ENCODE results near the gene CACNA2D2. TPM values are rescaled to one million over a fixed set of nuclear protein-coding genes. Genes with fewer than 3 reads are reported as not detected.
A peak's percentile ranks its signal among the peaks of the same experiment; 100 is the strongest.

The CACNA2D2 gene
- total RNA-seq, 1 experiment from 2014 or later = 27.7 TPM

GRCh38 chr3:50375258-50375931, 128.0 kb downstream of the CACNA2D2 start:
- Histone ChIP-seq H2BK12ac (ENCODE audit: insufficient read length, low read depth, low read length) (no peak overlapping the region), H2AFZ (ENCODE audit: low read length) (no peak overlapping the region), H2AK5ac (ENCODE audit: insufficient read length, low read length) (no peak overlapping the region), H4K5ac (ENCODE audit: insufficient read length, low read depth, low read length) (no peak overlapping the region), H3K9me3 (ENCODE audit: control insufficient read depth, low read depth, low read length) (no peaks in the 10 kb centered on the region), H3K27me3 (ENCODE audit: insufficient read depth, low read length) (no peaks in the 10 kb centered on the region), H3K23ac (ENCODE audit: insufficient read length, low read depth, low read length) (no peak overlapping the region), H4K20me1 (ENCODE audit: control insufficient read depth, insufficient read depth, insufficient read length) (peaks cover 2% of the 10 kb centered on the region), H3K27ac (ENCODE audit: insufficient read length, low read depth, low read length) (no peak overlapping the region), H3K4ac (ENCODE audit: low read depth, low read length) (no peak overlapping the region), H3K14ac (ENCODE audit: insufficient read depth, low read length) (no peak overlapping the region), H2BK20ac (ENCODE audit: low read depth, low read length, poor library complexity, severe bottlenecking) (no peak overlapping the region), H4K91ac (ENCODE audit: insufficient read length, low read depth, low read length) (no peak overlapping the region), H3K23me2 (ENCODE audit: insufficient read length, low read depth, low read length, poor library complexity, severe bottlenecking) (no peaks in the 10 kb centered on the region), H3K9ac (ENCODE audit: extremely low read depth, insufficient read length, low read length) (no peak overlapping the region), H3K56ac (ENCODE audit: insufficient read length, low read depth, low read length) (no peak overlapping the region), H3K4me2 (ENCODE audit: insufficient read depth, insufficient read length, low read length) (no peak overlapping the region), H2BK15ac (ENCODE audit: low read depth, low read length) (no peak overlapping the region), H4K8ac (replicated peaks; ENCODE audit: insufficient read length, low read depth, low read length) (no peak overlapping the region), H2BK5ac (ENCODE audit: insufficient read length, low read length) (no peak overlapping the region), H3K4me1 (ENCODE audit: insufficient read depth, low read length) (no peaks in the 10 kb centered on the region), H3K79me2 (ENCODE audit: insufficient read depth, low read length) (no peaks in the 10 kb centered on the region), H3T11ph (ENCODE audit: low read length) (no peak overlapping the region), H2BK120ac (ENCODE audit: low read depth, low read length, poor library complexity, severe bottlenecking) (no peak overlapping the region), H3K18ac (ENCODE audit: insufficient read length, low read depth, low read length) (no peak overlapping the region), H3K79me1 (ENCODE audit: insufficient read depth, low read depth, low read length, poor library complexity, severe bottlenecking) (no peaks in the 10 kb centered on the region)
- WGBS (ENCODE audit: extremely low coverage, insufficient read length, low lambda C conversion rate) = no CpG with 5 or more reads among the region's 7 CpGs
- peak; percentile 64 for TF ChIP-seq CTCF (conservative IDR thresholded peaks at IDR 0.05)
- Mint-ChIP-seq H3K4me1 (peaks cover 22 to 55% of the 10 kb centered on the region in 2 experiments), H3K9me3 (no peaks in the 10 kb centered on the region), H3K4me3 (no peak overlapping the region), H3K27ac (no peak overlapping the region), H3K36me3 (ENCODE audit: insufficient read depth in 1 of 3, low read depth in 3 of 3) (peaks cover 0 to 4% (median 0%) of the 10 kb centered on the region in 3 experiments; a peak in 1 of 7 replicates), H3K27me3 (ENCODE audit: low read depth) (peaks cover 5% of the 10 kb centered on the region)
- DNase-seq = peak; percentile 54
